Mucosa of rectum (tissue), 2 donors: ENCODE results near the gene OR2T27.
"Not testable (repeated sequence)": the region's sequence is repeated elsewhere in the genome, so short reads cannot be mapped to it uniquely, and the experiment has no call there.

Source experiments
- H3K27ac ChIP-seq, 2 donors: one replicate each; pipeline ENCODE4 v1.7.0; 2013; ENCODE audit warnings: inconsistent platforms in 2 of 2, low read depth in 2 of 2, low read length in 2 of 2
- H3K27me3 ChIP-seq, 2 donors: one replicate each; pipeline ENCODE4 v1.7.0; 2013; ENCODE audit warnings: low read length in 2 of 2; ENCODE audit not compliant: control insufficient read depth in 2 of 2, insufficient read depth in 2 of 2
- H3K36me3 ChIP-seq, 2 donors: one replicate each; pipeline ENCODE4 v1.7.0; 2013; ENCODE audit warnings: low read length in 2 of 2; ENCODE audit not compliant: control insufficient read depth in 2 of 2, insufficient read depth in 2 of 2
- H3K4me1 ChIP-seq, 2 donors: one replicate each; pipeline ENCODE4 v1.7.0; 2013; ENCODE audit warnings: low read length in 2 of 2, mild to moderate bottlenecking in 1 of 2; ENCODE audit not compliant: control insufficient read depth in 2 of 2, insufficient read depth in 2 of 2
- H3K4me3 ChIP-seq, 2 donors: one replicate each; pipeline ENCODE4 v1.7.0; 2013; ENCODE audit warnings: low read length in 2 of 2
- H3K9ac ChIP-seq, 2 donors: one replicate each; pipeline ENCODE4 v1.7.0; 2013; ENCODE audit warnings: low read length in 2 of 2, low read depth in 1 of 2, mild to moderate bottlenecking in 1 of 2
- H3K9me3 ChIP-seq, 2 donors: one replicate each; pipeline ENCODE4 v1.7.0; 2013; ENCODE audit warnings: low read length in 2 of 2; ENCODE audit not compliant: control insufficient read depth in 2 of 2
- donor health status: healthy.
- donor health status: Normal muscosa, but diverticular disease.

OR2T27 gene

GRCh38 chr1:248655354-248655753 is at the start of gene OR2T27:
OR2T27 (minus strand) TSS chr1:248655528; CDS start chr1:248650884, 4,644 bp downstream.
- H3K36me3 ChIP-seq, H3K4me3 ChIP-seq, H3K9ac ChIP-seq, H3K4me1 ChIP-seq, H3K9me3 ChIP-seq, H3K27me3 ChIP-seq, H3K27ac ChIP-seq: not testable (repeated sequence)

- H3K4me1 ChIP-seq, result no peaks in the 10 kb centered on the region
- no peak overlapping the region for H3K27ac ChIP-seq
- H3K36me3 ChIP-seq, result no peaks in the 10 kb centered on the region
- peaks cover 0 to 2% of the 10 kb centered on the region in 2 donors for H3K27me3 ChIP-seq
- no peak overlapping the region for H3K4me3 ChIP-seq
- no peaks in the 10 kb centered on the region for H3K9me3 ChIP-seq
- no peak overlapping the region for H3K9ac ChIP-seq
Observed at GRCh38 chr1:248704606-248705005, 49.3 kb upstream of the OR2T27 start.

- H3K36me3 ChIP-seq, result no peaks in the 10 kb centered on the region
- H3K9ac ChIP-seq, result no peak overlapping the region
- no peak overlapping the region for H3K4me3 ChIP-seq
- no peaks in the 10 kb centered on the region for H3K27me3 ChIP-seq
- H3K9me3 ChIP-seq, result no peaks in the 10 kb centered on the region
- no peak overlapping the region for H3K27ac ChIP-seq
- H3K4me1 ChIP-seq, result no peaks in the 10 kb centered on the region
Observed at GRCh38 chr1:248703674-248704073, 48.3 kb upstream of the OR2T27 start.

GRCh38 chr1:248702714-248703113 is 47.4 kb upstream of the OR2T27 start, which contains the start of gene OR14I1:
OR14I1 (minus strand) TSS chr1:248702766.
- Histone ChIP-seq H3K4me3 (no peak within 1 kb of the TSS), H3K9me3 (no peaks in the 10 kb centered on the region), H3K4me1 (no peaks in the 10 kb centered on the region), H3K36me3 (no peaks in the 10 kb centered on the region), H3K9ac (no peak within 1 kb of the TSS), H3K27ac (no peak within 1 kb of the TSS), H3K27me3 (no peaks in the 10 kb centered on the region)

GRCh38 chr1:248699099-248699498 is 43.8 kb upstream of the OR2T27 start:
- H3K27ac ChIP-seq, result no peak overlapping the region
- no peak overlapping the region for H3K4me3 ChIP-seq
- H3K4me1 ChIP-seq, result no peaks in the 10 kb centered on the region
- H3K36me3 ChIP-seq, result no peaks in the 10 kb centered on the region
- H3K9me3 ChIP-seq, result no peaks in the 10 kb centered on the region
- no peak overlapping the region for H3K9ac ChIP-seq
- no peaks in the 10 kb centered on the region for H3K27me3 ChIP-seq

- no peaks in the 10 kb centered on the region for H3K9me3 ChIP-seq
- no peaks in the 10 kb centered on the region for H3K27me3 ChIP-seq
- H3K4me3 ChIP-seq, result no peak overlapping the region
- no peaks in the 10 kb centered on the region for H3K36me3 ChIP-seq
- no peak overlapping the region for H3K9ac ChIP-seq
- no peak overlapping the region for H3K27ac ChIP-seq
- H3K4me1 ChIP-seq, result no peaks in the 10 kb centered on the region
Observed at GRCh38 chr1:248697907-248698306, 42.6 kb upstream of the OR2T27 start.

- H3K9ac ChIP-seq, result no peak overlapping the region
- H3K4me3 ChIP-seq, result no peak overlapping the region
- no peak overlapping the region for H3K27ac ChIP-seq
- H3K9me3 ChIP-seq, result no peaks in the 10 kb centered on the region
- H3K36me3 ChIP-seq, result no peaks in the 10 kb centered on the region
- H3K27me3 ChIP-seq, result no peaks in the 10 kb centered on the region
- H3K4me1 ChIP-seq, result no peaks in the 10 kb centered on the region
Observed at GRCh38 chr1:248696774-248697173, 41.4 kb upstream of the OR2T27 start.

- H3K27me3 ChIP-seq, result no peaks in the 10 kb centered on the region
- H3K4me1 ChIP-seq, result no peaks in the 10 kb centered on the region
- H3K4me3 ChIP-seq, result no peak overlapping the region
- H3K36me3 ChIP-seq, result no peaks in the 10 kb centered on the region
- H3K27ac ChIP-seq, result no peak overlapping the region
- H3K9me3 ChIP-seq, result no peaks in the 10 kb centered on the region
- no peak overlapping the region for H3K9ac ChIP-seq
Observed at GRCh38 chr1:248696261-248696660, 40.9 kb upstream of the OR2T27 start.

GRCh38 chr1:248695451-248696132 is 40.3 kb upstream of the OR2T27 start:
- Histone ChIP-seq H3K27me3 (no peaks in the 10 kb centered on the region), H3K4me3 (no peak overlapping the region), H3K4me1 (no peaks in the 10 kb centered on the region), H3K27ac (no peak overlapping the region), H3K36me3 (no peaks in the 10 kb centered on the region), H3K9me3 (no peaks in the 10 kb centered on the region), H3K9ac (no peak overlapping the region)

GRCh38 chr1:248691567-248692155 is 36.3 kb upstream of the OR2T27 start:
- H3K4me3 ChIP-seq, result no peak overlapping the region
- H3K4me1 ChIP-seq, result no peaks in the 10 kb centered on the region
- no peaks in the 10 kb centered on the region for H3K27me3 ChIP-seq
- H3K36me3 ChIP-seq, result no peaks in the 10 kb centered on the region
- no peaks in the 10 kb centered on the region for H3K9me3 ChIP-seq
- H3K9ac ChIP-seq, result no peak overlapping the region
- H3K27ac ChIP-seq, result no peak overlapping the region
